Ovary (tissue), 9 donors: Measurements from ENCODE around the gene KCND3. TPM values are rescaled to one million over a fixed set of nuclear protein-coding genes. Genes with fewer than 3 reads are reported as not detected.

Experiments used
- DNase-seq, 5 donors: peaks; one replicate each; pipeline ENCODE4 v3.0.0-alpha.2; 2019 to 2020
- H3K27ac ChIP-seq, 2 donors: fragments of 200-600 bp; one replicate each; pipeline versions ENCODE4 v1.5.1 to v1.8.0; 2019 to 2022
- H3K27me3 ChIP-seq: fragments of 200-600 bp; one replicate; pipeline ENCODE4 v1.8.0; 2022
- H3K36me3 ChIP-seq: fragments of 200-600 bp; sonication (generic); one replicate; pipeline ENCODE4 v1.5.1; 2019
- H3K4me1 ChIP-seq: one replicate; pipeline ENCODE4 v1.8.1; 2013; ENCODE audit warnings: mild to moderate bottlenecking, moderate library complexity; ENCODE audit not compliant: insufficient read depth
- H3K4me3 ChIP-seq: fragments of 200-600 bp; sonication (generic); one replicate; pipeline ENCODE4 v1.5.1; 2017
- H3K9me3 ChIP-seq, 2 donors: fragments of 200-600 bp in 1 of 2; sonication (generic) in 1 of 2; one replicate each; pipeline versions ENCODE4 v1.5.1 to v1.8.1; 2013 to 2019; ENCODE audit warnings: mild to moderate bottlenecking in 1 of 2, moderate library complexity in 1 of 2
- EP300 ChIP-seq: sonication (generic); formaldehyde crosslinking; IDR thresholded peaks from one replicate; pipeline ENCODE4 v1.6.1; 2017; ENCODE audit warnings: antibody characterized with exemption
- POLR2A ChIP-seq: fragments of 450-650 bp; IDR thresholded peaks from one replicate; pipeline ENCODE4 v1.6.1; 2017; ENCODE audit warnings: antibody characterized with exemption, mild to moderate bottlenecking, moderate library complexity
- WGBS, 3 donors: extraction: QIAGEN DNeasy Blood & Tissue Kit in 1 of 3; methylation state at CpG; one replicate each; pipeline versions ENCODE4 v1.1.5 to v1.1.7; 2013 to 2017; 5-methylcytosine and 5-hydroxymethylcytosine counted together
- intact Hi-C, 4 donors: fragments of 100-400 bp; cut with DNase I; formaldehyde crosslinking; loops; one replicate each; pipeline versions ENCODE4 v1.11.0 to v1.15.1; 2022 to 2023
- polyA plus RNA-seq, 2 donors: library from polyadenylated mRNA; stranded (reverse); fragments of 200-250 nt in 1 of 2; fragments of 350-450 nt in 1 of 2; fragmentation: Illumina TruSeq in 1 of 2; extraction: RNeasy Lipid Tissue Mini Kit (QIAGEN cat#74804) in 1 of 2; gene quantifications; one replicate each; pipeline ENCODE4 v1.2.3, GENCODE V29; 2013 to 2014
- total RNA-seq, 7 donors: library from RNA; depleted of rRNA in 2 of 7; stranded (reverse); fragments of >200 nt in 2 of 7; fragmentation: NEBNext Ultra II Directional in 3 of 7; extraction: Animal tissue kit (Norgen Biotek cat#: 25700) in 3 of 7; gene quantifications; one replicate each; pipeline versions ENCODE4 v1.1.0 to v1.2.4, GENCODE V29; 2016 to 2023
- TF ChIP-seq, protein P1 (sequence below), 3 donors: fragments of 450-650 bp in 2 of 3; fragments of 200-600 bp in 1 of 3; IDR thresholded peaks; one replicate each; pipeline versions ENCODE4 v1.5.1 to v1.8.0; 2016 to 2022; ENCODE audit warnings: antibody characterized with exemption in 3 of 3, mild to moderate bottlenecking in 1 of 3
- donor health status: DM: no; HTN: no; CAD: no; lungs with moderate emphysema.
- donor health status: DM: no; HTN: no; CAD: no.
- donor health status: Bipolar disorder and iron deficiency.
- donor health status: DM: yes; HTN: yes; CAD: no.
- donor health status: DM: no; HTN: no; CAD: no.
- donor health status: DM: yes; HTN: yes; CAD: no.

KCND3 gene
- total and polyA plus RNA-seq, 9 donors: 0.15 to 6.5 (median 0.60) TPM

DNA sequence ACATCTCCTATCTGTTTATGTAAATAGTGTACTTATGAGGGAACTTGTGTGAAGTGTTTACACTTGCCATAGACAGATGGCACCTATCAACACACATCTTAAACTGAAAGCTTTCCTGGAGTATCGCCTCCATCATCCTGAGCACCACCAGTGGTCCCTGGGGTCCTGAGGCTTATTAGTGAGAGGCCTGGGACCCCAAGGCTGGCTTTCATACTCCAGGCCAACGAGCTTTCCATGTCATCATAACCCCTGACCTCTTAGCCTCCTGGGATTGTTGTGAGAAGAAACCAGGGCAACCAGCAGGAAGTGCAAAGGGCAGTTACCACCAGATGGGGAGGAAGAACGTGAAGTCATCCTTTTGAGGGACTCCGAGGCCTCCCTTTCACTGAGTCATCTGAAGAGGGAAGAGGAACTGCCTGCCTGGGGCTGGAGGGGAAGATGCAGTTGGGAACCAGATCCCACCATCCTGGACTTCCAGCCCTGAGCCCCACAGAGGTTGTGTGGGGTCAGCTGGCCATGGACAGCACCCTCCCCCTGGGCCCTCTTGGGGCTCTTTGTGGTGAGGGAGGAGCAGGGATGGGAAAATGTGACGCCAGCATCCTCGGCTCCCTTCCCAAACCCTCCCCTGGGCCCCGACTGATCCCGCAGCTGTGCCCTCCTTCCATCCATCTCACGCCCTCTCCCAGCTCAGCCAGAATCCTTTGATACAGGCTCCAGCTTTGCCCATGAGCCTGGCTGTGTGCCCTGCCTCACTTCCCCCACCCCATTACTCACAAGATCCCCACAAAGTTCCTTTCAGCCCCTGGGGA is 256.1 kb downstream of the KCND3 start:
- intact Hi-C loops: loop anchor here in 1 of 4 donors (10.0 kb wide), 1 partner anchor 109 kb away; no protein-coding TSS in a partner anchor
- H3K27ac ChIP-seq: no peak overlapping the region
- no peaks in the 10 kb centered on the region for H3K9me3 ChIP-seq
- H3K4me3 ChIP-seq: no peak overlapping the region
- peaks cover 18% of the 10 kb centered on the region for H3K4me1 ChIP-seq
- no peaks in the 10 kb centered on the region for H3K36me3 ChIP-seq
- no peaks in the 10 kb centered on the region for H3K27me3 ChIP-seq
- peak in 1 of 5 donors; percentile 31 for DNase-seq
- 50 to 68% (median 58%) methylated on average over 9 of the region's 9 CpGs for WGBS, 3 donors
- TF ChIP-seq EP300: no peak
- TF ChIP-seq, protein P1, sequence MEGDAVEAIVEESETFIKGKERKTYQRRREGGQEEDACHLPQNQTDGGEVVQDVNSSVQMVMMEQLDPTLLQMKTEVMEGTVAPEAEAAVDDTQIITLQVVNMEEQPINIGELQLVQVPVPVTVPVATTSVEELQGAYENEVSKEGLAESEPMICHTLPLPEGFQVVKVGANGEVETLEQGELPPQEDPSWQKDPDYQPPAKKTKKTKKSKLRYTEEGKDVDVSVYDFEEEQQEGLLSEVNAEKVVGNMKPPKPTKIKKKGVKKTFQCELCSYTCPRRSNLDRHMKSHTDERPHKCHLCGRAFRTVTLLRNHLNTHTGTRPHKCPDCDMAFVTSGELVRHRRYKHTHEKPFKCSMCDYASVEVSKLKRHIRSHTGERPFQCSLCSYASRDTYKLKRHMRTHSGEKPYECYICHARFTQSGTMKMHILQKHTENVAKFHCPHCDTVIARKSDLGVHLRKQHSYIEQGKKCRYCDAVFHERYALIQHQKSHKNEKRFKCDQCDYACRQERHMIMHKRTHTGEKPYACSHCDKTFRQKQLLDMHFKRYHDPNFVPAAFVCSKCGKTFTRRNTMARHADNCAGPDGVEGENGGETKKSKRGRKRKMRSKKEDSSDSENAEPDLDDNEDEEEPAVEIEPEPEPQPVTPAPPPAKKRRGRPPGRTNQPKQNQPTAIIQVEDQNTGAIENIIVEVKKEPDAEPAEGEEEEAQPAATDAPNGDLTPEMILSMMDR (IDR thresholded peaks at IDR 0.05): no peak
- no peak for TF ChIP-seq POLR2A

DNA sequence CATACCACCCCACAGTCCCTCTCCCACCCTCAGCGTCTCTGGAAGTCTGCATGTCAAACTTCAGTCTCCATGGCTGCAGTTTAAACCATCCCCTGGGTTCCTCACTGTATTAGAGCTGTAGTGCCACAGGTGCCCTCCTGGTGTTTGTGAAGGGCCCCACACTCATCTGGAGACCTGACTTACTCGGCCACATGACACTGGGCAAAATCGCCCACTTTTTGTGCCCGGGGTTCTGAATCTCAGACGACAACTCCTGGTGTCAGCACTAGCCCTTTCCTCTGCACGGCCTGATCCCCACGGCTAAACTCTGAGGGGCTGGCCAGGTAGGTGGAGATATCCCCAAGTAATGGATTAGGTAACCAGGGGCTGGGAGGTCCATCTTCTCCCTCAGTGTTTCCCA is 256.8 kb downstream of the KCND3 start:
- WGBS, 3 donors: 91 to 93% (median 91%) methylated on average over 7 of the region's 7 CpGs
- Histone ChIP-seq H3K36me3 (no peaks in the 10 kb centered on the region), H3K27ac (no peak overlapping the region), H3K27me3 (no peaks in the 10 kb centered on the region), H3K4me1 (peaks cover 16% of the 10 kb centered on the region), H3K4me3 (no peak overlapping the region), H3K9me3 (no peaks in the 10 kb centered on the region)
- DNase-seq: no peak
- intact Hi-C loops: loop anchor here in 1 of 4 donors (10.0 kb wide), 1 partner anchor 108 kb away; no protein-coding TSS in a partner anchor
- TF ChIP-seq, protein P1 (IDR thresholded peaks at IDR 0.05): no peak
- TF ChIP-seq EP300 (no peak), POLR2A (no peak)

DNA sequence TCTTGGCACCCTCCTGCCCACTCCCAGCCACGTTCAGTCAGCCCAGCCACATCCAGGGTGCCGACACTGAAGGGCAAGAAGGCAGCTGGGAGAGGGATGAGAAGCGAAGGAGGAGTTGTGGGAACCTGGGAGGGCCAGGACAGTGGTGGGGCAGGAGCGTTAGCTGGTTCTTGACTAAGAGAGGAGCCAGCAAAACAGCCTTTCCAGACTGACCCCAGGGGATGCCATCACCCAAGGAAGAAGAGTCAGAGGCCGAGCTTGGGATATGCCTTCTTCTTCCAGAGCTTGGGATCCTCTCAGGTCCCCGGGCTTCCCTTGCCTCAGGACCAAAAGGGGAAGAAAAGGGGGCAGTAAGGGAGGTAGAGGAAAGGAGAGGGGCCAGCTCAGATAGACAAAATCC is 257.5 kb downstream of the KCND3 start:
- H3K4me3 ChIP-seq: no peak overlapping the region
- H3K27ac ChIP-seq: no peak overlapping the region
- H3K36me3 ChIP-seq: no peaks in the 10 kb centered on the region
- TF ChIP-seq, protein P1 (IDR thresholded peaks at IDR 0.05): no peak
- TF ChIP-seq POLR2A (no peak), EP300 (no peak)
- intact Hi-C loops: loop anchor here in 1 of 4 donors (10.0 kb wide), 1 partner anchor 107 kb away; no protein-coding TSS in a partner anchor
- 79 to 82% (median 80%) methylated on average over 6 of the region's 6 CpGs for WGBS, 3 donors
- no peaks in the 10 kb centered on the region for H3K9me3 ChIP-seq
- peaks cover 13% of the 10 kb centered on the region for H3K4me1 ChIP-seq
- no peak for DNase-seq
- no peaks in the 10 kb centered on the region for H3K27me3 ChIP-seq

DNA sequence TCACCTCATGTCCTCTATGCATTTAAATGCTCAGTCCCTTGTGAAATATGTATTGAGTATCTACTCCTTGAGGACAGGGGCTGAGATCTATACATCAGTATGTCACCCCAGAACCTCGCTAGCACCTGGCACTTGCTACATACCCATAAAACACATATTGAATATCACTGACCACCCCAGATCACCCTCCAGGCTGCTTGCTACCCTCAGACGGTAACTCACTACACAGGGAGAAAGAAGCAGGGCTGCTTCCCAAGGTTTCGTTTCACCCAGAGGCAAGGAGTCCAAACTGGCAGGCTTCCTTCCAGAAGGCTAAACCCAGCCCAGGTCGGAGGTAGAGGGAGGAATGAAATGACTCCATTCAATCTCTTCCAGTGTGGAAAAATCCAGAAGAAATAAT is 258.8 kb downstream of the KCND3 start:
- Histone ChIP-seq H3K4me3 (no peak overlapping the region), H3K27me3 (no peaks in the 10 kb centered on the region), H3K36me3 (no peaks in the 10 kb centered on the region), H3K27ac (no peak overlapping the region), H3K9me3 (no peaks in the 10 kb centered on the region), H3K4me1 (peaks cover 5% of the 10 kb centered on the region)
- TF ChIP-seq POLR2A (no peak), EP300 (no peak)
- TF ChIP-seq, protein P1 (IDR thresholded peaks at IDR 0.05): no peak
- WGBS, 3 donors: 72 to 76% (median 74%) methylated on average over 4 of the region's 4 CpGs
- DNase-seq: no peak
- intact Hi-C loops: loop anchor here in 1 of 4 donors (10.0 kb wide), 1 partner anchor 106 kb away; no protein-coding TSS in a partner anchor
